Tibial nerve (tissue), 4 donors: ENCODE measurements around the gene PLEKHA7.

Experiments
- CTCF ChIP-seq, 5 experiments: fragments of 200-600 bp in 3 of 5; fragments of 450-650 bp in 2 of 5; sonication (generic) in 3 of 5; IDR thresholded peaks; one replicate each; pipeline ENCODE4 v1.5.1; 2016 to 2019; ENCODE audit warnings: antibody characterized with exemption in 5 of 5, mild to moderate bottlenecking in 3 of 5, moderate library complexity in 2 of 5
- EP300 ChIP-seq, 2 donors: sonication (generic); formaldehyde crosslinking; IDR thresholded peaks; one replicate each; pipeline ENCODE4 v1.6.1; 2017; ENCODE audit warnings: antibody characterized with exemption in 2 of 2, mild to moderate bottlenecking in 1 of 2
- POLR2A ChIP-seq, 2 donors: fragments of 450-650 bp; IDR thresholded peaks; one replicate each; pipeline ENCODE4 v1.6.1; 2017; ENCODE audit warnings: antibody characterized with exemption in 2 of 2, mild to moderate bottlenecking in 2 of 2, moderate library complexity in 2 of 2

- TF ChIP-seq EP300 (IDR thresholded peaks at IDR 0.05) (no peak), CTCF (IDR thresholded peaks at IDR 0.05) (no peak), POLR2A (IDR thresholded peaks at IDR 0.05) (no peak)
Observed at GRCh38 chr11:16859651-16860050, 154.6 kb downstream of the PLEKHA7 start.
